ENCODE data around the gene TRAIP. TPM values are rescaled to one million over a fixed set of nuclear protein-coding genes. Genes with fewer than 3 reads are reported as not detected.
"Not testable (repeated sequence)": the region's sequence is repeated elsewhere in the genome, so short reads cannot be mapped to it uniquely, and the experiment has no call there.

The TRAIP gene
- total RNA-seq, result 1 to 10 TPM in 1 of 2 donors, under 1 TPM in 1; 0.94 to 2.6 TPM
- polyA plus RNA-seq, result 1 to 10 TPM in 1 of 2 donors, under 1 TPM in 1; 0.63 to 3.1 TPM
- long read RNA-seq, donor 1, partial matches to known transcripts, result 0 of 2 reads
- long read RNA-seq, donor 1, other reads (novel, unspliced or antisense), result 0 of 2 reads
- long read RNA-seq, donor 2, result 0 reads

- intact Hi-C loops (cut with DNase I), result loop anchor here in 1 of 2 donors (1.0 kb wide), 1 partner anchor 44 kb away; no protein-coding TSS in a partner anchor
Measured at GRCh38 chr3:49856181-49857005, at the start of gene TRAIP. Gene TRAIP (minus strand): TSS chr3:49856564. CDS start chr3:49856453, 111 bp downstream.

GRCh38 chr3:49904448-49904847 is 48.1 kb upstream of the TRAIP start:
- not testable (repeated sequence) for H3K27me3 ChIP-seq (ENCODE audit: control insufficient read depth in 1 of 2, insufficient read depth in 2 of 2, low read length in 1 of 2); H3K9me3 ChIP-seq (ENCODE audit: control insufficient read depth, low read length); DNase-seq; ATAC-seq (ENCODE audit: low FRiP score); H3K27ac ChIP-seq (ENCODE audit: low read depth in 1 of 2, low read length in 2 of 2); H3K4me1 ChIP-seq (ENCODE audit: control insufficient read depth in 1 of 2, insufficient read depth in 2 of 2, low read length in 2 of 2); H3K36me3 ChIP-seq (ENCODE audit: control insufficient read depth in 1 of 2, insufficient read depth in 2 of 2, low read length in 1 of 2); H3K4me3 ChIP-seq (ENCODE audit: low read length in 2 of 2)
- intact Hi-C loops (cut with DNase I), result loop anchor here in 1 of 2 donors (5.0 kb wide), 1 partner anchor 182 kb away; the partner anchor contains the start of gene GMPPB
- WGBS, 2 donors, result 98 to 99% methylated on average over 13 of the region's 13 CpGs

More at GRCh38 chr3:49856181-49857005, at the start of gene TRAIP:
- H3K27me3 ChIP-seq (ENCODE audit: control insufficient read depth in 1 of 2, insufficient read depth in 2 of 2, low read length in 1 of 2), result no peaks in the 10 kb centered on the region
- H3K4me3 ChIP-seq (ENCODE audit: low read length in 2 of 2), result peak within 1 kb of the TSS; percentile 8 to 27
- no peaks in the 10 kb centered on the region for H3K4me1 ChIP-seq (ENCODE audit: control insufficient read depth in 1 of 2, insufficient read depth in 2 of 2, low read length in 2 of 2)
- H3K27ac ChIP-seq (ENCODE audit: low read depth in 1 of 2, low read length in 2 of 2), result peak within 1 kb of the TSS in 1 of 2 donors; percentile 59
- ATAC-seq (ENCODE audit: low FRiP score), result peak; percentile 96
- WGBS, 2 donors, result 1% methylated on average over 52 of the region's 52 CpGs
- no peaks in the 10 kb centered on the region for H3K9me3 ChIP-seq (ENCODE audit: control insufficient read depth, low read length)
- no peaks in the 10 kb centered on the region for H3K36me3 ChIP-seq (ENCODE audit: control insufficient read depth in 1 of 2, insufficient read depth in 2 of 2, low read length in 1 of 2)
- peak; percentile 96 to 97 for DNase-seq

GRCh38 chr3:49903451-49904424 is 47.4 kb upstream of the TRAIP start, which contains the start of gene MST1R:
Gene MST1R (minus strand): TSS chr3:49903873. CDS start chr3:49903609, 264 bp downstream.
- intact Hi-C loops (cut with DNase I), result loop anchor here in 1 of 2 donors (2.0 to 5.0 kb wide), 2 partner anchors 101 to 181 kb away; partner anchors contain the start of genes GMPPB and INKA1
- no peak within 1 kb of the TSS for H3K27ac ChIP-seq (ENCODE audit: low read depth in 1 of 2, low read length in 2 of 2)

GRCh38 chr3:49902511-49903345 is 46.4 kb upstream of the TRAIP start:
- no peak overlapping the region for H3K27ac ChIP-seq (ENCODE audit: low read depth in 1 of 2, low read length in 2 of 2)
- H3K4me3 ChIP-seq (ENCODE audit: low read length in 2 of 2), result no peak overlapping the region
- H3K9me3 ChIP-seq (ENCODE audit: control insufficient read depth, low read length), result no peaks in the 10 kb centered on the region
- peaks cover 0 to 3% of the 10 kb centered on the region in 2 donors for H3K4me1 ChIP-seq (ENCODE audit: control insufficient read depth in 1 of 2, insufficient read depth in 2 of 2, low read length in 2 of 2)
- DNase-seq (no peak), ATAC-seq (ENCODE audit: low FRiP score) (no peak)
- intact Hi-C loops (cut with DNase I), result loop anchor here in 1 of 2 donors (2.0 to 5.0 kb wide), 2 partner anchors 100 to 180 kb away; partner anchors contain the start of genes GMPPB and INKA1
- H3K27me3 ChIP-seq (ENCODE audit: control insufficient read depth in 1 of 2, insufficient read depth in 2 of 2, low read length in 1 of 2), result no peaks in the 10 kb centered on the region
- H3K36me3 ChIP-seq (ENCODE audit: control insufficient read depth in 1 of 2, insufficient read depth in 2 of 2, low read length in 1 of 2), result no peaks in the 10 kb centered on the region
- WGBS, 2 donors, result 93 to 94% methylated on average over 44 of the region's 44 CpGs

More at GRCh38 chr3:49903451-49904424, 47.4 kb upstream of the TRAIP start, which contains the start of gene MST1R:
- ATAC-seq (ENCODE audit: low FRiP score) (peak; percentile 85), DNase-seq (peak; percentile 80 to 90)
- H3K4me3 ChIP-seq (ENCODE audit: low read length in 2 of 2), result no peak within 1 kb of the TSS
- H3K27me3 ChIP-seq (ENCODE audit: control insufficient read depth in 1 of 2, insufficient read depth in 2 of 2, low read length in 1 of 2), result no peaks in the 10 kb centered on the region
- H3K9me3 ChIP-seq (ENCODE audit: control insufficient read depth, low read length), result no peaks in the 10 kb centered on the region
- H3K4me1 ChIP-seq (ENCODE audit: control insufficient read depth in 1 of 2, insufficient read depth in 2 of 2, low read length in 2 of 2), result peaks cover 0 to 3% of the 10 kb centered on the region in 2 donors
- WGBS, 2 donors, result 43 to 48% methylated on average over 60 to 65 of the region's 65 CpGs
- H3K36me3 ChIP-seq (ENCODE audit: control insufficient read depth in 1 of 2, insufficient read depth in 2 of 2, low read length in 1 of 2), result no peaks in the 10 kb centered on the region

- H3K27ac ChIP-seq (ENCODE audit: low read depth in 1 of 2, low read length in 2 of 2), result no peak overlapping the region
- intact Hi-C loops (cut with DNase I), result loop anchor here in 1 of 2 donors (2.0 to 5.0 kb wide), 2 partner anchors 99 to 179 kb away; partner anchors contain the start of genes GMPPB and INKA1
- H3K4me1 ChIP-seq (ENCODE audit: control insufficient read depth in 1 of 2, insufficient read depth in 2 of 2, low read length in 2 of 2), result peaks cover 0 to 3% of the 10 kb centered on the region in 2 donors
- H3K9me3 ChIP-seq (ENCODE audit: control insufficient read depth, low read length), result no peaks in the 10 kb centered on the region
- no peaks in the 10 kb centered on the region for H3K36me3 ChIP-seq (ENCODE audit: control insufficient read depth in 1 of 2, insufficient read depth in 2 of 2, low read length in 1 of 2)
- H3K27me3 ChIP-seq (ENCODE audit: control insufficient read depth in 1 of 2, insufficient read depth in 2 of 2, low read length in 1 of 2), result no peaks in the 10 kb centered on the region
- 70 to 78% methylated on average over 10 to 11 of the region's 11 CpGs for WGBS, 2 donors
- DNase-seq, result no peak
- ATAC-seq (ENCODE audit: low FRiP score), result no peak
- H3K4me3 ChIP-seq (ENCODE audit: low read length in 2 of 2), result no peak overlapping the region
Measured at GRCh38 chr3:49901366-49902339, 45.3 kb upstream of the TRAIP start.

GRCh38 chr3:49900491-49901153 is 44.3 kb upstream of the TRAIP start:
- ATAC-seq (ENCODE audit: low FRiP score), result peak; percentile 30
- Histone ChIP-seq H3K27me3 (ENCODE audit: control insufficient read depth in 1 of 2, insufficient read depth in 2 of 2, low read length in 1 of 2) (no peaks in the 10 kb centered on the region), H3K9me3 (ENCODE audit: control insufficient read depth, low read length) (no peaks in the 10 kb centered on the region), H3K36me3 (ENCODE audit: control insufficient read depth in 1 of 2, insufficient read depth in 2 of 2, low read length in 1 of 2) (no peaks in the 10 kb centered on the region), H3K4me1 (ENCODE audit: control insufficient read depth in 1 of 2, insufficient read depth in 2 of 2, low read length in 2 of 2) (peaks cover 0 to 3% of the 10 kb centered on the region in 2 donors), H3K4me3 (ENCODE audit: low read length in 2 of 2) (no peak overlapping the region), H3K27ac (ENCODE audit: low read depth in 1 of 2, low read length in 2 of 2) (peak overlapping the region in 1 of 2 donors; percentile 52)
- intact Hi-C loops (cut with DNase I), result loop anchor here in 1 of 2 donors (1.0 to 5.0 kb wide), 2 partner anchors 44 to 178 kb away; partner anchors contain the start of genes GMPPB and TRAIP
- WGBS, 2 donors, result 29 to 31% methylated on average over 8 of the region's 8 CpGs
- peak; percentile 87 to 91 for DNase-seq

Data from aorta (tissue), 5 donors.